ENCODE results near the gene PLSCR4. TPM values are rescaled to one million over a fixed set of nuclear protein-coding genes. Genes with fewer than 3 reads are reported as not detected.

Gene PLSCR4
- total and polyA plus RNA-seq, 2 of the 4 experiments (the other 2 are of a cell fraction), result 3.8 to 4.4 TPM

GRCh38 chr3:146209371-146209770 lies 41.5 kb downstream of the PLSCR4 start:
- no peak for DNase-seq
- H3K4me3 ChIP-seq (ENCODE audit: insufficient read depth, low read depth, low read length), result no peak overlapping the region
- H3K36me3 ChIP-seq (ENCODE audit: control insufficient read depth, insufficient read depth, low read length), result peaks cover 3% of the 10 kb centered on the region; the same call in 1 of the 2 replicates
- no peaks in the 10 kb centered on the region for H3K79me1 ChIP-seq (ENCODE audit: low read depth in 1 of 2, low read length in 2 of 2)
- H4K8ac ChIP-seq (ENCODE audit: low read depth in 2 of 2, low read length in 2 of 2), result no peak overlapping the region
- no peak overlapping the region for H4K5ac ChIP-seq (ENCODE audit: low read depth, low read length)
- H3K4ac ChIP-seq (ENCODE audit: low read depth, low read length), result no peak overlapping the region
- in situ Hi-C loops (cut with MboI; ENCODE audit: low sequenced_read_pairs) (no loop called here), dilution Hi-C loops (cut with HindIII; ENCODE audit: low sequenced_read_pairs, unreplicated experiment) (no loop called here), intact Hi-C loops (cut with micrococcal nuclease) (no loop called here)
- H3K4me2 ChIP-seq (ENCODE audit: low read depth, low read length), result no peak overlapping the region
- H2BK120ac ChIP-seq (ENCODE audit: low read depth, low read length), result no peak overlapping the region
- no peak overlapping the region for H3K14ac ChIP-seq (replicated peaks; ENCODE audit: low read depth, low read length)
- H2AFZ ChIP-seq (replicated peaks; ENCODE audit: low read length, poor library complexity), result no peak overlapping the region
- H2BK20ac ChIP-seq (ENCODE audit: low read depth, low read length), result no peak overlapping the region
- H3K56ac ChIP-seq (ENCODE audit: extremely low read depth, insufficient read depth, low read length), result no peak overlapping the region
- no peak overlapping the region for H3K23ac ChIP-seq (ENCODE audit: low read depth, low read length)
- no peak overlapping the region for H2AK5ac ChIP-seq (ENCODE audit: low read depth, low read length)
- no peak overlapping the region for H2AK9ac ChIP-seq (replicated peaks; ENCODE audit: low read depth, low read length, poor library complexity)
- no peak overlapping the region for H3K27ac ChIP-seq (ENCODE audit: insufficient read depth, low read length)
- no peaks in the 10 kb centered on the region for H3K9me1 ChIP-seq (ENCODE audit: insufficient read depth, low read length)
- TF ChIP-seq USF2 (IDR thresholded peaks at IDR 0.05; ENCODE audit: low read depth, low read length), result no peak
- no peak for TF ChIP-seq RFX5 (IDR thresholded peaks at IDR 0.05; ENCODE audit: low read depth, low read length)
- no peak for TF ChIP-seq MXI1 (IDR thresholded peaks at IDR 0.05; ENCODE audit: borderline replicate concordance, low read depth, low read length)
- no peaks in the 10 kb centered on the region for H3K4me1 ChIP-seq (ENCODE audit: control insufficient read depth, insufficient read depth, low read length)
- H4K20me1 ChIP-seq (ENCODE audit: insufficient read depth, low read length), result no peaks in the 10 kb centered on the region
- ChIA-PET CTCF (interaction anchor here (0.9 kb wide), 1 partner anchor 19 kb away, joined by 6 read pairs; no protein-coding TSS in a partner anchor), POLR2A (ENCODE audit: unreplicated experiment) (no interaction called here)
- no peak overlapping the region for H3K18ac ChIP-seq (ENCODE audit: low read depth, low read length)
- no peaks in the 10 kb centered on the region for H3K9me3 ChIP-seq (ENCODE audit: control insufficient read depth, insufficient read depth, low read length)
- H2BK5ac ChIP-seq (ENCODE audit: low read depth, low read length, poor library complexity, severe bottlenecking), result no peak overlapping the region
- ATAC-seq (ENCODE audit: low read depth), result no peak
- no peak overlapping the region for H4K91ac ChIP-seq (ENCODE audit: insufficient read depth, low read depth, low read length)
- H3K27me3 ChIP-seq (ENCODE audit: control insufficient read depth, insufficient read depth, low read length), result no peaks in the 10 kb centered on the region
- H3K9ac ChIP-seq (ENCODE audit: low read depth, low read length), result no peak overlapping the region
- no peak overlapping the region for H2BK15ac ChIP-seq (ENCODE audit: low read depth, low read length)
- no TSS peak for BruUV-seq (replicated peaks)
